WI38 (cell line): ENCODE results near the gene SALL2.

Source experiments
- H3K4me3 ChIP-seq: 2 replicates; pipeline ENCODE4 v1.5.1; 2011; ENCODE audit warnings: low read depth, mild to moderate bottlenecking, control low read depth, low read length
- CTCF ChIP-seq: IDR thresholded peaks from 2 replicates; pipeline ENCODE4 v1.5.1; 2012; ENCODE audit warnings: low read depth, mild to moderate bottlenecking, control low read depth, low read length

SALL2 gene

GRCh38 chr14:21535545-21536417 lies 9.6 kb upstream of the SALL2 start:
- TF ChIP-seq CTCF: no peak
- H3K4me3 ChIP-seq: no peak overlapping the region

GRCh38 chr14:21534576-21534975 lies 8.4 kb upstream of the SALL2 start:
- TF ChIP-seq CTCF: no peak
- H3K4me3 ChIP-seq: no peak overlapping the region

- TF ChIP-seq CTCF: no peak
- H3K4me3 ChIP-seq: no peak overlapping the region
Observed at GRCh38 chr14:21533294-21533693, 7.1 kb upstream of the SALL2 start.

- TF ChIP-seq CTCF: no peak
- no peak overlapping the region for H3K4me3 ChIP-seq
Observed at GRCh38 chr14:21529515-21529914, 3.4 kb upstream of the SALL2 start.

- H3K4me3 ChIP-seq: no peak overlapping the region
- no peak for TF ChIP-seq CTCF
Observed at GRCh38 chr14:21528381-21529348, 2.5 kb upstream of the SALL2 start.

- TF ChIP-seq CTCF: no peak
- no peak overlapping the region for H3K4me3 ChIP-seq
Observed at GRCh38 chr14:21527318-21527679, 1.2 kb upstream of the SALL2 start.
